Measurements from ENCODE around the gene SLC39A10. TPM values are rescaled to one million over a fixed set of nuclear protein-coding genes. Genes with fewer than 3 reads are reported as not detected.

The SLC39A10 gene
- total RNA-seq, 2 experiments from 2014 or later = 36.1 to 37.4 TPM

DNA sequence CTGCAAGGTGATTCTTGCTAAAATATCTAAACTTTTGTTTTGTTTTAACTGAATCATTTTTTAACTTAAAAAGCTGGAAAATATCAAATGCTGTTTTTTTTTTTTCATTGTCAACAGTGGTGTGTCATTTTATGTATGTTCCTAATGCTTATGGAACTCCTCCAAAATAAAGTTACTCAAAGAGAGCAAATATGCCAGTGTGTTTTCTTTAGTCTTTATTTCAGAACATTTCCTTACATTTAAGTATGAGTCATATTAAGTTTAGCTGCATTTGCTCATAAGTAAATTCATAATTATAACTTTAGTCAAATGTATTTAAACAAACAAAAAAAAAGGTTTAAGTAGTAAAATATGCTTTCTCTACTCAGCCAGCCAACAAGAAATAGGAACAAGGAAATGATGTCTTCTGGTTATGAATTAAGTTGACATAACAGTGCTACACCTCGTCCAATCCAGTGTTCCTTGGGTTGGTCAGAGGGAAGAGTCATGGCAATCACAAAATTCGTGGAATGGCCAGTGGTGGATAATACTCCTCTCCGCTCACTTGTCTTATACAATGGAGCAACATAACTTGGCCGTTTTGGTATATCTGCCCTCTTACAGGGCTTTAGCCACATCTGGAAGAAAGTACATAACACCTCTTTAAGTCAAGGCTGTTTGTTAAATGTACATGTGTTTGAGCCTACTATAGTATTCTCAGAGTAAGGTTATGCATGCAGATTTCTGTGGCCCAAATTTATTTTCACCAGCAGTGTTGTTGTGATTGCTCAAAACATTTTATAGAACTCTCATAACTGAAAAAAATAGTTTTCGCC, 80.7 kb downstream of the SLC39A10 start:
- Mint-ChIP-seq H3K4me3 (no peak overlapping the region), H3K4me1 (ENCODE audit: low read depth) (no peaks in the 10 kb centered on the region), H3K27me3 (no peaks in the 10 kb centered on the region), H3K9me3 (no peaks in the 10 kb centered on the region), H3K27ac (no peak overlapping the region), H3K36me3 (peaks cover 40% of the 10 kb centered on the region)
- no peak for DNase-seq
- intact Hi-C loops (cut with micrococcal nuclease) = no loop called here
- ChIA-PET CTCF (no interaction called here), POLR2A (no interaction called here)

DNA sequence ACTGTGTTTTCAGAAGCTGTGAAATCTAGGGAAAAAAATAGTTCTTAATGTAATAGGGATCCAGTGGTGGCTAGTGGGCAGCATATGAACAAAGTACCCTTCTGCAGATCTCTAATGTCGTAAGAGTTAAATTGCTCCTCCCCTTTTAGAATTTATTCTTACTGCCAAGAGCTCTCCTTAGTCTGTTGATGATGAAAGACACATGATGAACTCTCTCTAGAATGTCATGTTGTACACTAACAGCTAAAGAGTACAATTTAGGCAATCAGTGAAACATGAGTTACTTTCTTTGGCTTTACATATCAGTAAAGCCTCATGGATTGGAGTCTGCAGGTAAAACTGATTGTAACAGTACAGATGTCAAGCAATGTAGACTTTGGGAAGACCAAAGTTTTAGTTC, 84.2 kb downstream of the SLC39A10 start:
- DNase-seq = no peak
- H3K4me1 Mint-ChIP-seq (ENCODE audit: low read depth) = no peaks in the 10 kb centered on the region
- CTCF ChIA-PET = no interaction called here
- H3K9me3 Mint-ChIP-seq = peaks cover 12% of the 10 kb centered on the region
- peaks cover 33% of the 10 kb centered on the region for H3K36me3 Mint-ChIP-seq
- H3K27me3 Mint-ChIP-seq = no peaks in the 10 kb centered on the region
- POLR2A ChIA-PET = no interaction called here
- H3K27ac Mint-ChIP-seq = no peak overlapping the region
- H3K4me3 Mint-ChIP-seq = no peak overlapping the region
- intact Hi-C loops (cut with micrococcal nuclease) = no loop called here

- H3K4me3 Mint-ChIP-seq = no peak overlapping the region
- peaks cover 17% of the 10 kb centered on the region for H3K9me3 Mint-ChIP-seq
- ChIA-PET POLR2A (no interaction called here), CTCF (interaction anchor here (1.2 kb wide), 1 partner anchor 310 kb away, joined by 3 read pairs; no protein-coding TSS in a partner anchor)
- no peaks in the 10 kb centered on the region for H3K27me3 Mint-ChIP-seq
- no peak overlapping the region for H3K27ac Mint-ChIP-seq
- peaks cover 4% of the 10 kb centered on the region for H3K36me3 Mint-ChIP-seq
- intact Hi-C loops (cut with micrococcal nuclease) = no loop called here
- DNase-seq = no peak
- no peaks in the 10 kb centered on the region for H3K4me1 Mint-ChIP-seq (ENCODE audit: low read depth)
Measured at GRCh38 chr2:195756218-195756942, 99.4 kb downstream of the SLC39A10 start.

- ChIA-PET CTCF (no interaction called here), POLR2A (no interaction called here)
- DNase-seq = no peak
- peaks cover 33% of the 10 kb centered on the region for H3K9me3 Mint-ChIP-seq
- H3K27me3 Mint-ChIP-seq = no peaks in the 10 kb centered on the region
- peaks cover 4% of the 10 kb centered on the region for H3K36me3 Mint-ChIP-seq
- no peaks in the 10 kb centered on the region for H3K4me1 Mint-ChIP-seq (ENCODE audit: low read depth)
- intact Hi-C loops (cut with micrococcal nuclease) = no loop called here
- H3K4me3 Mint-ChIP-seq = no peak overlapping the region
- H3K27ac Mint-ChIP-seq = no peak overlapping the region
Measured at GRCh38 chr2:195758846-195759245, 101.8 kb downstream of the SLC39A10 start.

GRCh38 chr2:195759877-195760276, 102.9 kb downstream of the SLC39A10 start:
- H3K9me3 Mint-ChIP-seq = peaks cover 41% of the 10 kb centered on the region
- DNase-seq = no peak
- CTCF ChIA-PET = no interaction called here

DNA sequence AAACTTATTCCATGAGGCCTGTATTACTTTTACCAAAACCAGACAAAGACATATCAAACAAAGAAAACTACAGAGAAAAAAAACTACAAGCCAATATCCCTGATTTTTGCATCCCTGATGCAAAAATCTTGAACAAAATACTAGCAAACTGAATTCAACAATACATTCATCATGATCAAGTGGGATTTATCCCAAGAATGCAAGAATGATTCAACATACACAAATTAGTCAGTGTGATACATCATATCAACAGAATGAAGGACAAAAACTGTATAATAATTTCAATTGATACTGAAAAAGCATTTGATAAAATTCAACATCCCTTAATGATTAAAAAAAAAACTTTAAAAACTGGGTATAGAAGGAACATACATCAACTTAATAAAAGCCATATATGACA, 106.8 kb downstream of the SLC39A10 start:
- no peak for DNase-seq
- Mint-ChIP-seq H3K4me1 (ENCODE audit: low read depth) (no peaks in the 10 kb centered on the region), H3K36me3 (no peaks in the 10 kb centered on the region), H3K4me3 (no peak overlapping the region), H3K27me3 (no peaks in the 10 kb centered on the region), H3K27ac (no peak overlapping the region), H3K9me3 (peaks cover 54% of the 10 kb centered on the region)
- ChIA-PET CTCF (no interaction called here), POLR2A (no interaction called here)
- intact Hi-C loops (cut with micrococcal nuclease) = no loop called here

More at GRCh38 chr2:195759877-195760276, 102.9 kb downstream of the SLC39A10 start:
- Mint-ChIP-seq H3K27ac (no peak overlapping the region), H3K4me1 (ENCODE audit: low read depth) (no peaks in the 10 kb centered on the region), H3K36me3 (peaks cover 4% of the 10 kb centered on the region), H3K27me3 (no peaks in the 10 kb centered on the region), H3K4me3 (no peak overlapping the region)
- POLR2A ChIA-PET = no interaction called here
- intact Hi-C loops (cut with micrococcal nuclease) = no loop called here

DNA sequence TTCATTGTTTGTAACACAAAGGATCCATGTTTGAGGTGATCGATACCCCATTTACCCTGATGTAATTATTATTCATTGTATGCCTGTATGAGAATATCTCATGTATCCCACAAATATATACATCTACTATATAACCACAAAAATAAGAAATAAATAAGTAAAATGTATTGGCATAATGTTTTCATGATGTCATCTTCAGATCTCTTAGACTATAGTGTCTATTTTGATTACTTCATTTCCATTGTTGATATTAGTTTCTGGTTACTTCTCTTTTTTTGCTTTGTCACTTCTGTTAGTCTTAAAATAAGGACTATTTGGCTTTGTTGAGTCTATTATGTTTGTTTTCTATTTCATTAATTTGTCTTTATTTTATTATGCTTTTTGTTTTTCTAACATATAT, 109.7 kb downstream of the SLC39A10 start:
- ChIA-PET POLR2A (no interaction called here), CTCF (no interaction called here)
- H3K27me3 Mint-ChIP-seq = no peaks in the 10 kb centered on the region
- H3K27ac Mint-ChIP-seq = no peak overlapping the region
- DNase-seq = no peak
- intact Hi-C loops (cut with micrococcal nuclease) = no loop called here
- H3K9me3 Mint-ChIP-seq = peaks cover 37% of the 10 kb centered on the region
- no peak overlapping the region for H3K4me3 Mint-ChIP-seq
- H3K4me1 Mint-ChIP-seq (ENCODE audit: low read depth) = no peaks in the 10 kb centered on the region
- H3K36me3 Mint-ChIP-seq = no peaks in the 10 kb centered on the region

DNA sequence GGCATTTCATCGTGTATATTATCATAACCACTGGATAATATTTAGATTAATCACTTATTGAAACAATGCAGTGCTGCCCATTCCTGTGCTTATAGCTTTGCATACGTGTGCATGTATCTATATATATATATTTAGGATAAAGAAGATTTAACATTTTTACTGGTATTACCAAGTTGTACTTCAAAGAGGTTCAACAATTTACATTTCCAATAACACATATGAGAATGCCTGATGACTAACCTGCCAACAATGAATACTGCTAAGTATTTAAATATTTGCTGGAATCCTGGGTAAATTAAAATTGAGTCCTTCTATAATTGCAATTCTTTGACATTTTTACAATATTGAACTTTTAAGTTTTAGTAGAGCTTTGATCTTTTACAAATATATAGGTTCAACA, 111.4 kb downstream of the SLC39A10 start:
- Mint-ChIP-seq H3K27me3 (no peaks in the 10 kb centered on the region), H3K4me3 (no peak overlapping the region), H3K9me3 (peaks cover 24% of the 10 kb centered on the region), H3K27ac (no peak overlapping the region), H3K4me1 (ENCODE audit: low read depth) (no peaks in the 10 kb centered on the region), H3K36me3 (no peaks in the 10 kb centered on the region)
- ChIA-PET CTCF (no interaction called here), POLR2A (no interaction called here)
- DNase-seq = no peak
- intact Hi-C loops (cut with micrococcal nuclease) = no loop called here

GRCh38 chr2:195769975-195770374, 112.9 kb downstream of the SLC39A10 start:
- intact Hi-C loops (cut with micrococcal nuclease) = no loop called here
- no peak overlapping the region for H3K27ac Mint-ChIP-seq
- H3K36me3 Mint-ChIP-seq = no peaks in the 10 kb centered on the region
- no peak for DNase-seq
- peaks cover 12% of the 10 kb centered on the region for H3K9me3 Mint-ChIP-seq
- ChIA-PET CTCF (no interaction called here), POLR2A (no interaction called here)
- no peaks in the 10 kb centered on the region for H3K27me3 Mint-ChIP-seq
- H3K4me1 Mint-ChIP-seq (ENCODE audit: low read depth) = no peaks in the 10 kb centered on the region
- H3K4me3 Mint-ChIP-seq = no peak overlapping the region

DNA sequence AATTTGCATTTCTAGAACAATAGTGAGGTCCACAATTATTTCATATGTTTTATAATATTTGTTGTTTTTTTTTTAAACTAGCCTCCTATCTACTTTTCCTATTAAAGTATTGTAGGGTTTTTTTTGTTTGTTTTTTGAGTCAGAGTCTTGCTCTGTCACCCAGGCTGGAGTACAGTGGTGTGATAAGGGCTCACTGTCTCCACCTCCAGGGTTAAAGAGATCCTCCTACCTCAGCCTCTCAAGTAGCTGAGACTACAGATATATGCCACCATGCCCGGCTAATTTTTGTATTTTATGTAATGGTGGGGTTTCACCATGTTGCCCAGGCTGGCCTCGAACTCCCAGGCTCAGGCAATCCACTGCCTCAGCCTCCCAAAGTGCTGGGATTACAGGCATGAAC, 122.5 kb downstream of the SLC39A10 start:
- CTCF ChIA-PET = interaction anchor here (1.0 kb wide), 1 partner anchor 289 kb away, joined by 3 read pairs; the partner anchor contains the start of gene DNAH7
- no peaks in the 10 kb centered on the region for H3K4me1 Mint-ChIP-seq (ENCODE audit: low read depth)
- POLR2A ChIA-PET = interaction anchor here (0.6 kb wide), 1 partner anchor 630 kb away, joined by 3 read pairs; no protein-coding TSS in a partner anchor
- no peak overlapping the region for H3K4me3 Mint-ChIP-seq
- H3K27ac Mint-ChIP-seq = no peak overlapping the region
- DNase-seq = no peak
- H3K36me3 Mint-ChIP-seq = no peaks in the 10 kb centered on the region
- intact Hi-C loops (cut with micrococcal nuclease) = no loop called here
- H3K9me3 Mint-ChIP-seq = no peaks in the 10 kb centered on the region
- no peaks in the 10 kb centered on the region for H3K27me3 Mint-ChIP-seq

DNA sequence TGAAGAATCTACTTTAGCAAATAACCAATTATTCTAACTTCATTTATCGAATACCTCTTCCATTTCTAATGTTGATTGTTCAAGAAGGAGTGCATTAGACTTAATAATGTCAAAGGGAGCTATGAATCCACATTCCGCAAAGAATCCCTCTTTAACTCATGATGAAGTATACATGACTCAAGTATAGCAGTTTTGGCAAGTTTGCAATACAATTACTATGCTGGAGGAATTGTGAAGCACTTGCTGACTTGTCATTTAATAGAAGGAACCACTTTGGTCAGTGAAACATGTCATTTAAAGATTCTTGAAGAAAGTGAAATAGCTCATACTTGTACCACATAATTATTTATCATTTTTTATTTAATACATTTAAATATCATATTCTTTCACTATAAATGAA, 125.1 kb downstream of the SLC39A10 start:
- no peaks in the 10 kb centered on the region for H3K4me1 Mint-ChIP-seq (ENCODE audit: low read depth)
- ChIA-PET CTCF (no interaction called here), POLR2A (no interaction called here)
- no peaks in the 10 kb centered on the region for H3K36me3 Mint-ChIP-seq
- H3K4me3 Mint-ChIP-seq = no peak overlapping the region
- H3K27me3 Mint-ChIP-seq = no peaks in the 10 kb centered on the region
- H3K27ac Mint-ChIP-seq = no peak overlapping the region
- intact Hi-C loops (cut with micrococcal nuclease) = no loop called here
- no peak for DNase-seq
- no peaks in the 10 kb centered on the region for H3K9me3 Mint-ChIP-seq

Measured in activated CD4-positive, alpha-beta memory T cell treated with anti-CD3 and anti-CD28 coated beads for 36 hours (primary cell).